Midbrain (tissue), 1 donor: ENCODE results near the gene IDH2.
A peak's percentile ranks its signal among the peaks of the same experiment; 100 is the strongest.
"Not testable (repeated sequence)": the region's sequence is repeated elsewhere in the genome, so short reads cannot be mapped to it uniquely, and the experiment has no call there.

ENCODE experiments used
- DNase-seq: peaks from one replicate; lab custom pipeline; 2025; lab: John Stamatoyannopoulos, UW

The IDH2 gene

DNA sequence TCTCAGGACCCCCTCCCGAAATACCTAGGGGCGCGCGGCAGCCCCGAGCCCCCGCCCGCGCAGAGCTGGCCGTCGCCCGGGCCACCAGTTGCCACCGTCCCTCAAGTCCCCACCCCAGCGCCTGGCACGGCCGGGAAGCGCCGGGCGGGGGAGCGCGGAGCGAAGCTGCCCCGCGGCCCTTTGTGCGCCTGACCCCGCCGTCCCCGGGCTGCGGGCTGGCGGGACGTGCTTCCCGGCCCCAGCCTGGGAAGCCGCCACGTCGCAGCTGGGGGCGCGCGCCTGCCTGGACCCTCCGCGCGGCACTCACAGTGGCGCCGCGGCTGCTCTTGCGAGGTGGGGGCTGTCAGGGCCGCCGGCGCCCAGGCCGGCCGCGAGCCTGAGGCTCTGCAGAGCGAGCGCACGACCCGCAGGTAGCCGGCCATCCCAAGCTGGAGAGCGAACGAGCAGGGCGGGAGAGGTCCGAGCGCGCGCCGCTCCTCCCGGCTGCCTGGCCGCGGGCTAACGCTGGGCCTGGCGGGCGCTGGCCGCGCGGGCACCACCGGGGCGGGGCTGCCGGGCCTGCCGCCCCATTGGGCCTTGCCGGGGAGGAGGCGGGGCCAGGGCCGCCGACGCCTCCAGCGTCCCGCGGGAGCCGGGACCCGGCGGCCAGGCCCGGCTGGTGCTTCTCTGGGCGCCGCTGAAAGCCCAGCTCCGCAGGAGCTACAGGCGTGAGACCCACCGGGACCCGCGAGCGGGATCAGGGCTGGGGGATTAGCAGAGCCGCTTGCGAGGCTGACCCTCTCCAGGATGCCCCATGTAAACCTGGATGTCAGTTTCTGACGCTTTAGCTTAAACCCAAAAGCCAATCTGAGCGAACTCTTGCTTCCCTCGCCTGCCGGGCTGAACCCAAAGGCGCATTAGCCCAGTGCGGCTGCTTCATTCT, at the start of gene IDH2:
IDH2 (minus strand) TSS at position 500 of the 922 bp plus-strand sequence; CDS start at position 422, 78 bp downstream.
- DNase-seq: peak; percentile 88

- DNase-seq: not testable (repeated sequence)
Measured at GRCh38 chr15:90150551-90150950, 48.3 kb upstream of the IDH2 start.

DNA sequence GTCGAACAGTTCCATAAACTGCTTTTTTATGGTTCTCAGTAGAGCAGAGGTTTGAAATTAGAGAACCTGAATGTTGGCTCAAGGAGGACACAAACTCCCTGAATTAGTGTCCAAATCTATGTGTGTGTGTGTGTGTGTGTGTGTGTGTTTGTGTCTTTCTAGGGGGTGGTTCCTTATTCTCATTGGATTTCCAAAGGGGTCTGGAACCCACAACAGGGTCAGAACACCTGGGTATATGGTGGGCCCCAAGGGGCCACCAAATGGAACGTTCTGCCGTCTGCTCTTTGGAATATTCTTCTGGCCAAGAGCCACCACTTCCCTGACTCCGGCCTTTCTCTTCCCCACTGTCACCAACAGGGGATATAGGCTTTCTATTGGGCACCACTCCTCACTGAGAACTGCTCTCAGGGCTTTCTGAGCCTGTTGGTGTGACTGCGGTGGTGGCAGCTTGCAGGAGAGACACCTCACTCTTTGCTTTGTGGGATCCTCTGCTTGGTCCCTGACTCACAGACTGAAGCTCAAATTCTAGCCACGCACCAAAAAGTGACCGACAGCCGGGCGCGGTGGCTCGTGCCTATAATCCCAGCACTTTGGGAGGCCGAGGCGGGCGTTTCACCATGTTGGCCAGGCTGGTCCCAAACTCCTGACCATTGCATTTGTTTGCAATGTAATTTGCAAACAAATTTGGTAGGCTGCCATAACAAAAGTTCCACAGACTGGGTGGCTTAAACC, 47.5 kb upstream of the IDH2 start:
- DNase-seq: no peak

- DNase-seq: not testable (repeated sequence)
Measured at GRCh38 chr15:90146198-90146761, 44.0 kb upstream of the IDH2 start.

- no peak for DNase-seq
Measured at GRCh38 chr15:90145761-90146160, 43.5 kb upstream of the IDH2 start.

GRCh38 chr15:90145259-90145658, 43.0 kb upstream of the IDH2 start:
- DNase-seq: no peak

DNA sequence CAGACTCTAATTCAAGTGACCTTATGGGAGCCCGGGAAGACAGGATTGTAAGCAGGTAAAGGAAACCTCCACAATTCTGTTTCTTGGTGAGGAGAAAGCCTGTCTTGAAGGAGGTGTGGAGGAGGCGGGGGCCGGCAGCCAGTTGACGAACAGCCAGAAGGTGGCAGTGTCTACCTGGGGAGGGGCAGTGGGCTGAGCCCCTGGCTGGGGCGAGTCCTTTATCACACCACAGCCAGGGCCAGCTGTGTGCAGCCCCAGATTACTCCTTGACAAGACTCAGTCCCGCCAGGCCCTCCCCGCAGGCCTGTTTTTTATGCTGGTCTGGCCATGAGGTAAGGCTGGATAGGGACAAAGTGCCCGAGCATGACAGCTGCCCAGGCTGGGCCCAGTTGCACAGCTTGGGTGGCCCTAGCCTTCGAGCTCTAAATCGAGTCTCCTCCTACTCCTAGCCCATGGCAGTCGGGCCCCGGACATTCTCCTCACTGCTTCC, 40.9 kb upstream of the IDH2 start:
- DNase-seq: peak; percentile 62

DNA sequence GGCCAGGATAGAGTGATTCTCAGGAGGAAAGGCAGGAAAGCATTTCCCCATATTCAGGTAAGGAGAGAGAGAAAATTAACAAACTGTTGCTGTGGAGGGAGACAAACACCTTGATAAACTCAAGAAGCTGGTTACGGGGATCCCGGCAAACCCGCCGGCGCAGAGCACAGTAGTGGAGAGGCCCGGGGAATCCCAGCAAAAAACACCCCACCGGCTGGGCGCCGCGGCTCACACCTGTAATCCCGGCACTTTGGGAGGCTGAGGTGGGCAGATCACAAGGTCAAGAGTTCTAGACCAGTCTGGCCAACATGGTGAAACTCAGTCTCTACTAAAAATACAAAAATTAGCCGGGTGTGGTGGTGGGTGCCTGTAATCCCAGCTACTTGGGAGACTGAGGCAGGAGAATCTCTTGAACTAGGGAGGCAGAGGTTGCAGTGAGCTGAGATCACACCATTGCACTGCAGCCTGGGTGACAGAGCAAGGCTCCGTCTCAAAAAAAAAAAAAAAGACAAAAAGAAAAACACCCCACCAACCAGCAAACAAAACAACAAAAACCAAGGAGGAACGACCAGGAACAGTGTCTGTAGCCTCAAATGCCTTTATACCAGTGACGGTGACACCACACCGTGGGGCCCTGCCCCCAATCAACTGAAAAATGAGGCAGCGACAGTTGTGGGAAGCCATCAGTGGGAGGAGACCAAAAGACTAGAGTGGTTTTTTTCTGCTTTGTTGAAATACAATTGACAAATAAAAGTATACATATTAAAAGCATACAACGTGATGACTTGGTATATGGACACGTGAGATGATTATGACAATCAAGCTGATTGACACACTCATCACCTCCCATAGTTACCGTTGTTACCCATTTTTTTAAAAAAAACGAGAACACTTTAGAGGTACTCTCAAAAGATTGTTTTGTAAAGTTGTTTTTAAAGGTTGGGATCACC, 40.2 kb upstream of the IDH2 start:
- no peak for DNase-seq

DNA sequence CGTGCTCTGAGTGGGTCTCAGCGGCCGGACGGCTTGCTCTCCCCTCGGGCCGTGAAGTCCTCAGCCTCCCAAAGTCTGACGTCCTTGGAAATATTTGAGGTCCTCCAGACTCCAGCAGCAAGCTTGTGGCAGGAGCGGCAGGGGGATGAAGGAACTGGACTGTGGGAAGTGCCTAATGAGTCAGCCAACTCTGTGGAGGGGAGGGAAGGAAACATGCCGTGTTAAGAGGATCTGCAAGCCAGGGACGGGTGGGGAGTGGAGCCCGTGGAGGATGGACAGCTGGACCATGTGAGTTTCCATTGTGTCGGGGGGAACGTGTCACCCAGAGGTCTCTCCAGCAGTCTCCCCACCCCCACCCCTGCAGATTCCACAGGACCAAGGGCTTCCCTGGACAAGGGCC, 39.4 kb upstream of the IDH2 start:
- DNase-seq: no peak

GRCh38 chr15:90139549-90139948, 37.3 kb upstream of the IDH2 start:
- not testable (repeated sequence) for DNase-seq

DNA sequence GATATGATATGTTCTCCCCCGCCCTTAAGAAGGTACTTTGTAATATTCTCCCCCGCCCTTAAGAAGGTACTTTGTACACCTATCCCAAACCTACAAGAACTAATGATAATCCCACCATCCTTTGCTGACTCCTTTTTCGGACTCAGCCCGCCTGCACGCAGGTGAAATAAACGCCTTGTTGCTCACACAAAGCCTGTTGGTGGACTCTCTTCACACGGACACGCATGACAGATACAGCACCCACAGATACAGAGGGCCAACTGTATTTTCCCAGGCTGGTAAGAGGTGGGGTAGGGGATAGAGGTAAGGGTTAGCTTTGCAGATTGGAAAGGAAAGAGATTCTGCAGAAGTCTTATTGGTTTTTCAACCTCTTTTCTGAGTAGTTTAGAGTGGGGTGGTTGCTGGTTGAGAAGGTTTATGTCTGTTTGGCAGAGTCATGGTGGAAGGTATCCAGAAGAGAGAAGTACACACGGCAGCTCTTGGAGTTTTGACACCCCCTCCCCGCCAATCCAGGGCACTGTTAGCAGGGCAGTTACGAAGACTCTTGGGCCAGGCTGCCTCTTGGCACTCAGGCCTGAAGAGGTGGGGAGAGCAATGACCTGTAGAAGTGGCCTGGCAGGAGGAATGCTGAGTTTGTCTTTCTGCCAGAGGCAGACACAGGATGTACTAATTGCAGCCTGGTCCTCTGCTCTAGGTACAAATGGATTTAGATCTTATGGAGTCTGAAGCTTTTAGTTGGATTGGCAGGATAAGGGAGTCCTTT, 36.0 kb upstream of the IDH2 start:
- peak; percentile 28 for DNase-seq

DNA sequence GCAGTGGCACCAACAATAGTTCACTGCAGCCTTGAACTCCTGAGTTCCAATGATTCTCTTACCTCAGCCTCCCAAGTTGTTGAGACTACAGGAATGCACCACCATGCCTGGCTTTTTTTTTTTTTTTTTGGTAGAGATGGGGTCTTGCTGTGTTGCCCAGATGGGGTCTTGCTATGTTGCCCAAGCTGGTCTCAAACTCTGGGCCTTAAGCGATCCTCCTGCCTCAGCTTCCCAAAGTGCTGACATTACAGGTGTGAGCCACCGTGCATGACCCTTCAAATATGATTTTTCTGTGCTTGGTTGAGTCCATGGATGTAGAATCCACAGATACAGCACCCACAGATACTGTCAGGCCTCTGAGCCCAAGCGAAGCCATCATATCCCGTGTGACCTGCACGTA, 30.2 kb upstream of the IDH2 start:
- DNase-seq: no peak

GRCh38 chr15:90131848-90132247, 29.6 kb upstream of the IDH2 start:
- no peak for DNase-seq

DNA sequence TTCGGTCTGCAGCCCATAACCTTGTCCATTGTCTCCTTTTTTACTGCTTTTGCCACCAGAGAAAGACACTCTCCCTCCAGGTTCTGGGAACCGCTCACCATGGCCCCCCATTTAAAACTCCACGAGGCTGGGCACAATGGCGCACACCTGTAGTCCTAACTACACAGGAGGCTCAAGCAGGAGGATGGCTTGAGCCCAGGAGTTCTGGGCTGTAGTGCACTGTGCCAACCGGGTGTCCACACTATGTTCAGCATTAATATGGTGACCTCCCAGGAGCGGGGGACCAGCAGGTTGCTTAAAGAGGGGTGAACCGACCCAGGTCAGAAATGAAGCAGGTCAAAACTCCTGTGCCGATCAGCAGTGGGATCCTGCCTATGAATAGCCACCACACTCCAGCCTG, 28.0 kb upstream of the IDH2 start:
- DNase-seq: no peak

- no peak for DNase-seq
Measured at GRCh38 chr15:90126596-90127435, 24.5 kb upstream of the IDH2 start.

DNA sequence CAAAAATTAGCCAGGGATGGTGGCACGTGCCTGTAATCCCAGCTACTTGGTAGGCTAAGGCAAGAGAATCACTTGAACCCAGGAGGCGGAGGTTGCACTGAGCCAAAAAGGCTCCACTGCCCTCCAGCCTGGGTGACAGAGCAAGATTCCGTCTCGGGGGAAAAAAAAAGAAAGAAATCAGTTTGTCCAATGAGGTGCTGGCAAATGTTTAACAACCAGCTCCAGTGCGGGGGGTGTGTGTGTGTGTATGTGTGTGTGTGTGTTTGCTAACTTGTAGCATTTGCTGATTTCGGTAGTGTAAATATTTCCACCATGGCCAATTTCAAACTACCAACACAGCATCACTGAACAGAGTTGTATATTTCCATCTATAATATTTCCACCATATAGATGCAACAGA, 23.8 kb upstream of the IDH2 start:
- no peak for DNase-seq

DNA sequence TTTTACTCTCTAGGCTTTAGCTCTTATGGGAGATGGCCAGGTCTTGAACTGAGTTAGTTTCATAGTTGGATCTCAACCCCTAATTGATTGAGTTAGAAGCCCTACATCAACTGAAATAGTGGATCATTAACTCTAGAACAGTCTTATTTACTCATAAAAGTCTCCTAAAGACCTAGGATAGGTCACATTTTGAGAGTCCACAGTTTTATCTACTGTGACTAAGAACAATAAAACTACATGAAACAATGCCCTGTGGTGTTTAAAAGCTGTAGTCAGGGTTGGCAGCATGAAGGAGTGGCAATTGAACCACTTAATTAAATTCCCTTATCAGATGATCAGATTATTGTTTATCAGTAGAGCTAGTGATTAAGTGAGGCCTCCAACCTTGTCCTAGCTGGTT, 22.2 kb upstream of the IDH2 start:
- DNase-seq: no peak

- no peak for DNase-seq
Measured at GRCh38 chr15:90121086-90121485, 18.8 kb upstream of the IDH2 start.

DNA sequence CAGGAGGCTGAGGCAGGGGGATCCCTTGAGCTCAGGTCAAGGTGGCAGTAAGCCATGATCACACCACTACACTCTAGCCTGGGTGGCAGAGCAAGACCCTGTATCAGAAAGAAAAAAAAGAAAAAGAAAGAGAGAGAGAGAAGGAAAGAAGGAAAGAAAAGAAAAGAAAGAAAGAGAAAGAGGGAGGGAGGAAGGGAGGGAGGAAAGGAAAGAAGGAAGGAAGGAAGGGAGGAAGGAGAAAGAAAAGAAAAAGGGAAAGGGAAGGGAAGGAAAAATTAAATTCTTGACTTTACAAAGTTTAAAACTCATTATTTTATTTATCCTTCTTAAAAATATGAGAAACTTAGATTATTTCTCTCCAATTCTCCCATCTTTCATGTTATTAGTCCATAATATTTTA, 17.1 kb upstream of the IDH2 start:
- DNase-seq: no peak

GRCh38 chr15:90115783-90116182, 13.5 kb upstream of the IDH2 start:
- DNase-seq: no peak
